BE2C (cell line): ENCODE results near the gene PTPRN2.
"Not testable (repeated sequence)": the region's sequence is repeated elsewhere in the genome, so short reads cannot be mapped to it uniquely, and the experiment has no call there.

Source experiments
- DNase-seq: peaks from one replicate; pipeline ENCODE4 v3.0.0-alpha.2; 2020
- H3K27me3 ChIP-seq: fragments of 250-450 bp; sonication (Bioruptor Pico); 2 replicates; pipeline ENCODE4 v1.5.1; 2020; ENCODE audit warnings: mild to moderate bottlenecking
- H3K36me3 ChIP-seq: fragments of 250-450 bp; sonication (Bioruptor Pico); 2 replicates; pipeline ENCODE4 v1.5.1; 2020; ENCODE audit warnings: mild to moderate bottlenecking
- H3K4me1 ChIP-seq: fragments of 250-450 bp; sonication (Bioruptor Pico); 2 replicates; pipeline ENCODE4 v1.5.1; 2020
- H3K4me3 ChIP-seq: 2 replicates; pipeline ENCODE4 v1.5.1; 2011; ENCODE audit warnings: low read depth, low read length
- H3K9me3 ChIP-seq: fragments of 250-450 bp; sonication (Bioruptor Pico); 2 replicates; pipeline ENCODE4 v1.5.1; 2020
- CTCF ChIP-seq: IDR thresholded peaks from 2 replicates; pipeline ENCODE4 v1.5.1; 2012; ENCODE audit warnings: mild to moderate bottlenecking, low read depth, low read length

The PTPRN2 gene

GRCh38 chr7:158228131-158228530, 359.5 kb downstream of the PTPRN2 start:
- no peak for TF ChIP-seq CTCF

GRCh38 chr7:158227258-158227984, 360.2 kb downstream of the PTPRN2 start:
- no peaks in the 10 kb centered on the region for H3K4me1 ChIP-seq
- H3K4me3 ChIP-seq = no peak overlapping the region
- H3K36me3 ChIP-seq = no peaks in the 10 kb centered on the region
- no peak for DNase-seq
- H3K27me3 ChIP-seq = no peaks in the 10 kb centered on the region
- H3K9me3 ChIP-seq = peaks cover 2% of the 10 kb centered on the region
- no peak for TF ChIP-seq CTCF

More at GRCh38 chr7:158228131-158228530, 359.5 kb downstream of the PTPRN2 start:
- H3K36me3 ChIP-seq = no peaks in the 10 kb centered on the region
- no peaks in the 10 kb centered on the region for H3K27me3 ChIP-seq
- no peaks in the 10 kb centered on the region for H3K4me1 ChIP-seq
- H3K9me3 ChIP-seq = peaks cover 2% of the 10 kb centered on the region
- no peak for DNase-seq
- no peak overlapping the region for H3K4me3 ChIP-seq

GRCh38 chr7:158216198-158216597, 371.4 kb downstream of the PTPRN2 start:
- Histone ChIP-seq H3K9me3 (no peaks in the 10 kb centered on the region), H3K4me3 (no peak overlapping the region), H3K4me1 (no peaks in the 10 kb centered on the region), H3K36me3 (no peaks in the 10 kb centered on the region), H3K27me3 (no peaks in the 10 kb centered on the region)
- no peak for DNase-seq
- TF ChIP-seq CTCF = no peak

GRCh38 chr7:158209435-158209834, 378.2 kb downstream of the PTPRN2 start:
- no peak for TF ChIP-seq CTCF
- no peaks in the 10 kb centered on the region; the same call in 1 of the 2 replicates for H3K9me3 ChIP-seq

GRCh38 chr7:158206341-158206740, 381.3 kb downstream of the PTPRN2 start:
- no peak for TF ChIP-seq CTCF
- H3K9me3 ChIP-seq = no peaks in the 10 kb centered on the region; the same call in 1 of the 2 replicates
- DNase-seq = no peak
- H3K36me3 ChIP-seq = no peaks in the 10 kb centered on the region
- H3K4me1 ChIP-seq = no peaks in the 10 kb centered on the region
- H3K27me3 ChIP-seq = no peaks in the 10 kb centered on the region
- no peak overlapping the region for H3K4me3 ChIP-seq

More at GRCh38 chr7:158209435-158209834, 378.2 kb downstream of the PTPRN2 start:
- DNase-seq = no peak
- H3K36me3 ChIP-seq = no peaks in the 10 kb centered on the region
- H3K4me1 ChIP-seq = no peaks in the 10 kb centered on the region
- no peak overlapping the region for H3K4me3 ChIP-seq
- H3K27me3 ChIP-seq = no peaks in the 10 kb centered on the region

GRCh38 chr7:158204453-158204852, 383.2 kb downstream of the PTPRN2 start:
- no peak for DNase-seq
- H3K27me3 ChIP-seq = no peaks in the 10 kb centered on the region
- H3K4me1 ChIP-seq = no peaks in the 10 kb centered on the region
- no peak overlapping the region for H3K4me3 ChIP-seq
- no peak for TF ChIP-seq CTCF
- H3K9me3 ChIP-seq = no peaks in the 10 kb centered on the region; the same call in 1 of the 2 replicates
- H3K36me3 ChIP-seq = no peaks in the 10 kb centered on the region

GRCh38 chr7:158203948-158204347, 383.7 kb downstream of the PTPRN2 start:
- not testable (repeated sequence) for H3K9me3 ChIP-seq, DNase-seq, H3K4me1 ChIP-seq, H3K36me3 ChIP-seq, H3K27me3 ChIP-seq, H3K4me3 ChIP-seq
